CD14-positive monocyte (primary cell): Measurements from ENCODE around the gene DRD2. TPM values are rescaled to one million over a fixed set of nuclear protein-coding genes. Genes with fewer than 3 reads are reported as not detected.

Source experiments
- DNase-seq, 3 donors: peaks; one replicate each; pipeline ENCODE4 v3.0.0-alpha.2; 2011 to 2022
- H2AFZ ChIP-seq: 2 replicates; pipeline ENCODE4 v1.6.0; 2012; ENCODE audit warnings: mild to moderate bottlenecking, low read depth, low read length, inconsistent platforms; ENCODE audit not compliant: insufficient read depth, poor library complexity, severe bottlenecking
- H3K27ac ChIP-seq, 2 donors: 1 replicate in 1 of 2; 2 replicates in 1 of 2; pipeline ENCODE4 v1.5.1; 2012 to 2013; ENCODE audit warnings: low read length in 2 of 2, control low read depth in 1 of 2, inconsistent platforms in 1 of 2, low read depth in 1 of 2, mild to moderate bottlenecking in 1 of 2
- H3K27me3 ChIP-seq, 2 donors: one replicate each; pipeline versions ENCODE4 v1.6.0 to v1.6.1; 2011 to 2013; ENCODE audit warnings: low read length in 2 of 2; ENCODE audit not compliant: control insufficient read depth in 2 of 2, insufficient read depth in 2 of 2
- H3K36me3 ChIP-seq, 2 donors: replicated peaks in 1 of 2; 1 replicate in 1 of 2; 2 replicates in 1 of 2; pipeline versions ENCODE4 v1.5.1 to v1.6.1; 2012 to 2013; ENCODE audit warnings: low read length in 2 of 2, control low read depth in 1 of 2, inconsistent platforms in 1 of 2, mild to moderate bottlenecking in 1 of 2; ENCODE audit not compliant: insufficient read depth in 2 of 2, control insufficient read depth in 1 of 2
- H3K4me1 ChIP-seq, 2 donors: 1 replicate in 1 of 2; 2 replicates in 1 of 2; pipeline versions ENCODE4 v1.5.1 to v1.6.1; 2012 to 2013; ENCODE audit warnings: low read length in 2 of 2, control low read depth in 1 of 2, inconsistent platforms in 1 of 2, mild to moderate bottlenecking in 1 of 2, moderate library complexity in 1 of 2; ENCODE audit not compliant: insufficient read depth in 2 of 2, control insufficient read depth in 1 of 2
- H3K4me2 ChIP-seq: replicated peaks from 2 replicates; pipeline ENCODE3; 2012; ENCODE audit warnings: low read length, moderate library complexity, mild to moderate bottlenecking; ENCODE audit not compliant: poor library complexity, severe bottlenecking; ENCODE audit errors: extremely low read depth
- H3K4me3 ChIP-seq, 3 experiments: fragments of 200-600 bp in 1 of 3; sonication (generic) in 1 of 3; replicated peaks in 1 of 3; 1 replicate in 2 of 3; 2 replicates in 1 of 3; pipeline ENCODE4 v1.5.1; 2011 to 2013; ENCODE audit warnings: low read length in 3 of 3, mild to moderate bottlenecking in 3 of 3, control low read depth in 2 of 3, low read depth in 2 of 3, inconsistent platforms in 1 of 3, moderate library complexity in 1 of 3
- H3K79me2 ChIP-seq: 2 replicates; pipeline ENCODE4 v1.6.0; 2012; ENCODE audit warnings: mild to moderate bottlenecking, control low read depth, inconsistent platforms, low read length, moderate library complexity; ENCODE audit not compliant: insufficient read depth
- H3K9ac ChIP-seq: 2 replicates; pipeline ENCODE4 v1.6.0; 2017; ENCODE audit warnings: low read length, mild to moderate bottlenecking; ENCODE audit not compliant: insufficient read depth, poor library complexity, severe bottlenecking
- H3K9me3 ChIP-seq, 2 donors: replicated peaks in 1 of 2; 1 replicate in 1 of 2; 2 replicates in 1 of 2; pipeline versions ENCODE4 v1.5.1 to v1.6.1; 2012 to 2013; ENCODE audit warnings: low read length in 2 of 2, control low read depth in 1 of 2; ENCODE audit not compliant: control insufficient read depth in 1 of 2, insufficient read depth in 1 of 2
- H4K20me1 ChIP-seq: 2 replicates; pipeline ENCODE4 v1.6.0; 2012; ENCODE audit warnings: mild to moderate bottlenecking, low read length, control low read depth, moderate library complexity; ENCODE audit not compliant: insufficient read depth
- H3K27ac Mint-ChIP-seq, 7 donors: one replicate each; pipeline ENCODE4 v1.8.0; 2020; ENCODE audit warnings: mild to moderate bottlenecking in 7 of 7, mixed read lengths in 7 of 7, moderate library complexity in 6 of 7, inconsistent platforms in 2 of 7
- H3K27me3 Mint-ChIP-seq, 3 donors: one replicate each; pipeline ENCODE4 v1.8.0; 2021 to 2022; ENCODE audit warnings: low read depth in 3 of 3, mild to moderate bottlenecking in 3 of 3, mixed read lengths in 3 of 3, moderate library complexity in 3 of 3, inconsistent platforms in 1 of 3
- H3K36me3 Mint-ChIP-seq, 2 donors: one replicate each; pipeline ENCODE4 v1.8.0; 2020; ENCODE audit warnings: mixed read lengths in 2 of 2, inconsistent platforms in 1 of 2, mild to moderate bottlenecking in 1 of 2
- H3K4me1 Mint-ChIP-seq: one replicate; pipeline ENCODE4 v1.8.0; 2020; ENCODE audit warnings: mild to moderate bottlenecking, mixed read lengths
- H3K4me3 Mint-ChIP-seq, 2 donors: one replicate each; pipeline ENCODE4 v1.8.0; 2020; ENCODE audit warnings: mild to moderate bottlenecking in 2 of 2, mixed read lengths in 2 of 2, moderate library complexity in 1 of 2
- H3K9me3 Mint-ChIP-seq, 7 donors: one replicate each; pipeline ENCODE4 v1.8.0; 2020 to 2022; ENCODE audit warnings: mixed read lengths in 7 of 7, mild to moderate bottlenecking in 6 of 7, moderate library complexity in 6 of 7, inconsistent platforms in 2 of 7
- CTCF ChIP-seq: fragments of 200-600 bp; IDR thresholded peaks from one replicate; pipeline ENCODE4 v1.8.0; 2022; ENCODE audit warnings: antibody characterized with exemption, mild to moderate bottlenecking
- WGBS: methylation state at CpG from one replicate; pipeline ENCODE4 v1.1.5; 2013; ENCODE audit warnings: missing lambda C conversion rate; ENCODE audit not compliant: insufficient coverage; 5-methylcytosine and 5-hydroxymethylcytosine counted together
- intact Hi-C, 2 donors: fragments of 100-400 bp; cut with micrococcal nuclease; formaldehyde crosslinking; loops; one replicate each; pipeline versions ENCODE4 v1.15.0 to v1.15.1; 2023
- polyA plus RNA-seq, 3 donors: library from polyadenylated mRNA; depleted of rRNA in 1 of 3; unstranded in 2 of 3; stranded (reverse) in 1 of 3; fragments of 300-500 nt in 2 of 3; fragments of >200 nt in 1 of 3; fragmentation: Illumina TruSeq in 2 of 3; gene quantifications; 1 replicate in 2 of 3; 2 replicates in 1 of 3; pipeline ENCODE4 v1.2.3, GENCODE V29; 2012 to 2021

DRD2 gene
- polyA plus RNA-seq, 3 donors = not detected

DNA sequence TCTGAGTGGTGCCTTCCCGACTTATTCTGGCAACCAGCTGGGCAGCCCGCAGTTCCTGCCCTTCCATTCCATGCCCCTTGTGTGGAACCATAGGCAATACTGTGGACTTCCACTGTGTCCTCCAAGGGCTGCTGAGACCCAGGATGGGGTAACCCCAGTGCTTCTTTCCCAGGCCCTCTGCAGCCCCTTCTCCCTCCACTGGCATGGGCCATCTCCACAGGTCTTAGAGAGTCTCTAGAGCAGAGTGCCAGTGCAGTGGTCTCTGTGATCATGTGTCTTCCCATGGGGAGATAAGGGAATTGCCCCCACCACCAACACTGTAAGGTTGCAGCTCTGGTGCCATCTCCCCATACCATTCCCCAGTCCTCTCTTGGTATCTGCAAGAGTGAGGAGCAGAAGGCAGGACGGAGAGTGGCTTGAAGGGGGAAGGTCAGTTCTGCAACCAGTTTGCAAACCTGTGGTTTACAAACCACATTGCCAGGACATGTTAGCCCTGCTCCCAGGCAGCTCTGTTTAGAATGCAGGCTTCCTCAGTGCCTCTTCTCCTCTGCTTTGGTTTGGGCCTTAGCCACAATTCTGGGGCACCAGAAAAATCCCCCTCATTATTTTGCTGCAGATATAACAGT lies 20.9 kb upstream of the DRD2 start:
- Mint-ChIP-seq H3K9me3 (peaks cover 0 to 3% (median 0%) of the 10 kb centered on the region in 7 donors), H3K36me3 (no peaks in the 10 kb centered on the region), H3K27ac (no peak overlapping the region), H3K27me3 (peaks cover 0 to 2% (median 0%) of the 10 kb centered on the region in 3 donors), H3K4me3 (no peak overlapping the region), H3K4me1 (no peaks in the 10 kb centered on the region)
- intact Hi-C loops = no loop called here
- no peaks in the 10 kb centered on the region for H3K36me3 ChIP-seq
- WGBS = 100% methylated on average over 2 of the region's 3 CpGs
- H3K9me3 ChIP-seq = no peaks in the 10 kb centered on the region
- no peaks in the 10 kb centered on the region for H3K79me2 ChIP-seq
- TF ChIP-seq CTCF = no peak
- DNase-seq = no peak
- H3K4me2 ChIP-seq = no peak overlapping the region
- no peak overlapping the region for H3K9ac ChIP-seq
- no peak overlapping the region for H3K27ac ChIP-seq
- no peak overlapping the region for H3K4me3 ChIP-seq
- H3K4me1 ChIP-seq = no peaks in the 10 kb centered on the region
- H2AFZ ChIP-seq = no peak overlapping the region
- H4K20me1 ChIP-seq = no peaks in the 10 kb centered on the region
- H3K27me3 ChIP-seq = no peaks in the 10 kb centered on the region

- H3K4me3 Mint-ChIP-seq = no peak overlapping the region
- Histone ChIP-seq H3K4me2 (no peak overlapping the region), H3K27me3 (no peaks in the 10 kb centered on the region), H3K9me3 (no peaks in the 10 kb centered on the region), H3K9ac (no peak overlapping the region), H3K79me2 (no peaks in the 10 kb centered on the region), H3K36me3 (no peaks in the 10 kb centered on the region), H3K27ac (no peak overlapping the region), H4K20me1 (no peaks in the 10 kb centered on the region), H3K4me1 (no peaks in the 10 kb centered on the region), H2AFZ (no peak overlapping the region), H3K4me3 (no peak overlapping the region)
- no peaks in the 10 kb centered on the region for H3K4me1 Mint-ChIP-seq
- no peak overlapping the region for H3K27ac Mint-ChIP-seq
- peaks cover 0 to 2% (median 0%) of the 10 kb centered on the region in 3 donors for H3K27me3 Mint-ChIP-seq
- H3K36me3 Mint-ChIP-seq = no peaks in the 10 kb centered on the region
- peaks cover 0 to 3% (median 0%) of the 10 kb centered on the region in 7 donors for H3K9me3 Mint-ChIP-seq
- 68% methylated on average over 4 of the region's 6 CpGs for WGBS
- intact Hi-C loops = no loop called here
- no peak for TF ChIP-seq CTCF
- DNase-seq = no peak
Measured at GRCh38 chr11:113494021-113494420, 18.8 kb upstream of the DRD2 start.
